Head of caudate nucleus (tissue), 42 donors: ENCODE measurements around the gene HBZ.
"Not testable (repeated sequence)": the region's sequence is repeated elsewhere in the genome, so short reads cannot be mapped to it uniquely, and the experiment has no call there.

ENCODE experiments used
- DNase-seq, 42 donors: peaks; one replicate each; pipeline versions ENCODE4 v3.0.0 to v3.0.0-alpha.2; 2020 to 2021; ENCODE audit warnings: mixed read lengths in 7 of 42
- intact Hi-C: fragments of 100-400 bp; cut with DNase I; formaldehyde crosslinking; loops from one replicate; pipeline ENCODE4 v1.15.0; 2022

HBZ gene

GRCh38 chr16:191831-192230 lies 39.4 kb downstream of the HBZ start:
- intact Hi-C loops, result no loop called here

GRCh38 chr16:192686-193085 lies 40.2 kb downstream of the HBZ start:
- intact Hi-C loops, result no loop called here
- no peak for DNase-seq

More at GRCh38 chr16:191831-192230, 39.4 kb downstream of the HBZ start:
- no peak for DNase-seq

- intact Hi-C loops, result no loop called here
- DNase-seq, result no peak
Observed at GRCh38 chr16:193441-193840, 41.0 kb downstream of the HBZ start.

GRCh38 chr16:194516-194915 lies 42.1 kb downstream of the HBZ start:
- DNase-seq, result no peak
- intact Hi-C loops, result no loop called here

- DNase-seq, result no peak
- intact Hi-C loops, result no loop called here
Observed at GRCh38 chr16:200388-200787, 47.9 kb downstream of the HBZ start.

- intact Hi-C loops, result no loop called here
- DNase-seq, result no peak
Observed at GRCh38 chr16:203246-203645, 50.8 kb downstream of the HBZ start.

- intact Hi-C loops, DNase-seq: not testable (repeated sequence)
Observed at GRCh38 chr16:204046-204445, 51.6 kb downstream of the HBZ start.
